Measurements from ENCODE around the gene TMEM127. TPM values are rescaled to one million over a fixed set of nuclear protein-coding genes. Genes with fewer than 3 reads are reported as not detected.

Gene TMEM127
- total RNA-seq, result 23.8 and 28.8 TPM in 2 replicates

GRCh38 chr2:96265840-96266679 lies at the start of gene TMEM127, which contains the start of gene CIAO1:
TSS of gene TMEM127 (minus strand) at chr2:96265997. CDS start at chr2:96265381, 616 bp downstream.
TSS of gene CIAO1 (plus strand) at chr2:96266225. CDS start at chr2:96266351, 126 bp downstream.

GRCh38 chr2:96305091-96305978 lies 39.5 kb upstream of the TMEM127 start, which contains the start of gene SNRNP200:
TSS of gene SNRNP200 (minus strand) at chr2:96305546. CDS start at chr2:96305437, 109 bp downstream.

GRCh38 chr2:96208143-96209010 lies 57.4 kb downstream of the TMEM127 start, which contains the start of gene STARD7:
TSS of gene STARD7 (minus strand) at chr2:96208827. CDS start at chr2:96208434, 393 bp downstream.

Other genes with a start within 250 kb of the TMEM127 start
- gene GPAT2, start 231.1 kb downstream of the TMEM127 start, total RNA-seq, result 4.5 and 5.8 TPM in 2 replicates
- gene ADRA2B, start 149.4 kb downstream of the TMEM127 start, total RNA-seq, result not detected in 2 replicates
- gene ASTL, start 127.5 kb downstream of the TMEM127 start, total RNA-seq, result not detected in 2 replicates
- gene DUSP2, start 120.6 kb downstream of the TMEM127 start, total RNA-seq, result 0.50 and 0.66 TPM in 2 replicates
- 120 and 138 TPM in 2 replicates for gene STARD7, start 57.2 kb downstream of the TMEM127 start, total RNA-seq
- 60.1 and 68.6 TPM in 2 replicates for gene CIAO1, start 228 bp upstream of the TMEM127 start, total RNA-seq
- 43.1 and 47.7 TPM in 2 replicates for gene SNRNP200, start 39.5 kb upstream of the TMEM127 start, total RNA-seq
- gene ITPRIPL1, start 59.3 kb upstream of the TMEM127 start, total RNA-seq, result 0.26 and 0.75 TPM in 2 replicates
- gene NCAPH, start 69.8 kb upstream of the TMEM127 start, total RNA-seq, result 9.8 and 17.0 TPM in 2 replicates
- not detected in 2 replicates for gene NEURL3, start 239.4 kb upstream of the TMEM127 start, total RNA-seq